Calu3 (cell line): ENCODE results near the gene ABHD8. TPM values are rescaled to one million over a fixed set of nuclear protein-coding genes. Genes with fewer than 3 reads are reported as not detected.
"Not testable (repeated sequence)": the region's sequence is repeated elsewhere in the genome, so short reads cannot be mapped to it uniquely, and the experiment has no call there.

ENCODE experiments used
- BruUV-seq: library from RNA; stranded (reverse); fragments of 400-500 nt; replicated peaks from 2 replicates; lab custom pipeline; 2021; lab: Mats Ljungman, UMichigan
- CTCF ChIA-PET: fragments of 300-600 bp; sonication (Branson Sonifier 250); formaldehyde crosslinking; loops from one replicate; lab custom pipeline; 2022; ENCODE audit warnings: antibody characterized with exemption; lab: Charles Lee
- DNase-seq: peaks from one replicate; pipeline ENCODE4 v3.0.0; 2022
- H3K27ac Mint-ChIP-seq: one replicate; pipeline ENCODE4 v1.8.0; 2022; ENCODE audit warnings: mixed read lengths; ENCODE audit not compliant: unreplicated experiment
- H3K27me3 Mint-ChIP-seq: one replicate; pipeline ENCODE4 v1.8.0; 2022; ENCODE audit warnings: mixed read lengths; ENCODE audit not compliant: unreplicated experiment
- H3K36me3 Mint-ChIP-seq: one replicate; pipeline ENCODE4 v1.8.0; 2022; ENCODE audit warnings: mild to moderate bottlenecking, moderate library complexity, mixed read lengths; ENCODE audit not compliant: insufficient read depth, unreplicated experiment
- H3K4me1 Mint-ChIP-seq: one replicate; pipeline ENCODE4 v1.8.0; 2022; ENCODE audit warnings: mild to moderate bottlenecking, low read depth, mixed read lengths; ENCODE audit not compliant: unreplicated experiment
- H3K4me3 Mint-ChIP-seq: one replicate; pipeline ENCODE4 v1.8.0; 2022; ENCODE audit warnings: mild to moderate bottlenecking, low read depth, moderate library complexity, mixed read lengths; ENCODE audit not compliant: unreplicated experiment
- H3K9me3 Mint-ChIP-seq: one replicate; pipeline ENCODE4 v1.8.0; 2022; ENCODE audit warnings: low read depth, mixed read lengths; ENCODE audit not compliant: unreplicated experiment
- intact Hi-C: fragments of 100-400 bp; cut with micrococcal nuclease; formaldehyde crosslinking; loops from one replicate; pipeline ENCODE4 v1.10.0; 2022; ENCODE audit not compliant: unreplicated experiment
- total RNA-seq: library from RNA; stranded (reverse); gene quantifications from 2 replicates; pipeline ENCODE4 v1.2.3, GENCODE V29; 2022
- TF ChIP-seq, protein P1 (sequence below): fragments of 200-600 bp; IDR thresholded peaks from one replicate; pipeline ENCODE4 v1.8.0; 2022; ENCODE audit warnings: antibody characterized with exemption; ENCODE audit not compliant: unreplicated experiment

Gene ABHD8
- total RNA-seq, 1 experiment from 2014 or later, result 6.0 TPM

DNA sequence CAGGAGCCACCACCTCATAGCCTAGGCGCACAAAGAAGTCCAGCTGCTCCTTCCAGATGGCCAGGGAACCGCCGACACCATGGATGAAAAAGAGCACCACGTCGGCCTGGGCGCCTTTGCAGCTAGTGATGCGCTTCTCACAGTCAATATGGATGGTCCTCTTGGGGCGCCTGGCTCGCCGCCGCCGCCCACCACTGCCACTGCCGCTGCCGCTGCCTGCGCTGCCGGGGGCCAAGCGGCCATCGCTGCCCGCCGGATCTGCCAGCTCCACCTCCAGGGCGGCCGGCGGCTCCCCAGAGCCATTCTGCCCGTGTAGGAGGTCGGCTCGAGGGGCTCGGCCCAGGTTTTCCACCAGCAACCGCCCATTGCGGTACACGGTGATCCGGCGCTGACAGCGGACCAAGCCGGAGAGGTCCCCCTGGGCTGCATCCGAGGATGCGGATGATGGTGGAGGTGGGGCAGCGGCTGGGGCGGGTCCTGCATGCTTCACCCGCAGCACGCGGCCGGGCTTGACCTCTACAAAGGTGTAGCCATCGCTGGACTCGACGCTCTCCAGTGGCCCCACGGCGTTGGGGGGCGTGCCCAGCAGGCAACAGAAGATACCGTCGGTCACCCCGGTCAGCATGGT lies 2.1 kb downstream of the ABHD8 start:
- BruUV-seq, result no TSS peak
- intact Hi-C loops, result no loop called here
- no peaks in the 10 kb centered on the region for H3K27me3 Mint-ChIP-seq
- no peak for DNase-seq
- TF ChIP-seq, protein P1, sequence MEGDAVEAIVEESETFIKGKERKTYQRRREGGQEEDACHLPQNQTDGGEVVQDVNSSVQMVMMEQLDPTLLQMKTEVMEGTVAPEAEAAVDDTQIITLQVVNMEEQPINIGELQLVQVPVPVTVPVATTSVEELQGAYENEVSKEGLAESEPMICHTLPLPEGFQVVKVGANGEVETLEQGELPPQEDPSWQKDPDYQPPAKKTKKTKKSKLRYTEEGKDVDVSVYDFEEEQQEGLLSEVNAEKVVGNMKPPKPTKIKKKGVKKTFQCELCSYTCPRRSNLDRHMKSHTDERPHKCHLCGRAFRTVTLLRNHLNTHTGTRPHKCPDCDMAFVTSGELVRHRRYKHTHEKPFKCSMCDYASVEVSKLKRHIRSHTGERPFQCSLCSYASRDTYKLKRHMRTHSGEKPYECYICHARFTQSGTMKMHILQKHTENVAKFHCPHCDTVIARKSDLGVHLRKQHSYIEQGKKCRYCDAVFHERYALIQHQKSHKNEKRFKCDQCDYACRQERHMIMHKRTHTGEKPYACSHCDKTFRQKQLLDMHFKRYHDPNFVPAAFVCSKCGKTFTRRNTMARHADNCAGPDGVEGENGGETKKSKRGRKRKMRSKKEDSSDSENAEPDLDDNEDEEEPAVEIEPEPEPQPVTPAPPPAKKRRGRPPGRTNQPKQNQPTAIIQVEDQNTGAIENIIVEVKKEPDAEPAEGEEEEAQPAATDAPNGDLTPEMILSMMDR, result no peak
- peaks cover 24% of the 10 kb centered on the region for H3K36me3 Mint-ChIP-seq
- CTCF ChIA-PET, result no interaction called here
- no peak overlapping the region for H3K27ac Mint-ChIP-seq
- peaks cover 9% of the 10 kb centered on the region for H3K4me1 Mint-ChIP-seq
- no peak overlapping the region for H3K4me3 Mint-ChIP-seq
- no peaks in the 10 kb centered on the region for H3K9me3 Mint-ChIP-seq

DNA sequence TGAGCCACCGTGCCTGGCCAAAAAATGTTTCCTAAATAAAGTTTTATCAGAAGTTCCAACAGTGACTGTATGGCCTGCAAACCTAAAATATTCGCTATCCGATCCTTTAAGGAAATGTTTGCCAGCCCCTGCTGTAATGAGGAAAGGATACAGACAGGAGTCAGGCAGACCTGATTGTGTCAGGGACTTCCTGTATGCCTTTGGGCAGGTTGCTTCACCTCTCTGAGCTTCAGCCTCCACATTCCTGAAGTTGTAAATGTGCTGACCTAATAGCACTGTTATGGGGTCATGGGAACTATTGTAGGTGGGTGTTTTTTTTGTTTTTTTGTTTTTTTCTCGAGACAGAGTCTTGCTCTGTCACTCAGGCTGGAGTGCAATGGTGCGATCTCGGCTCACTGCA lies 6.2 kb downstream of the ABHD8 start:
- Mint-ChIP-seq H3K27ac (no peak overlapping the region), H3K9me3 (no peaks in the 10 kb centered on the region), H3K4me1 (no peaks in the 10 kb centered on the region), H3K27me3 (no peaks in the 10 kb centered on the region), H3K36me3 (peaks cover 11% of the 10 kb centered on the region), H3K4me3 (no peak overlapping the region)
- CTCF ChIA-PET, result interaction anchor here (0.6 kb wide), 1 partner anchor 189 kb away, joined by 3 read pairs; no protein-coding TSS in a partner anchor
- DNase-seq, result no peak
- TF ChIP-seq, protein P1, result no peak
- intact Hi-C loops, result no loop called here
- BruUV-seq, result no TSS peak

DNA sequence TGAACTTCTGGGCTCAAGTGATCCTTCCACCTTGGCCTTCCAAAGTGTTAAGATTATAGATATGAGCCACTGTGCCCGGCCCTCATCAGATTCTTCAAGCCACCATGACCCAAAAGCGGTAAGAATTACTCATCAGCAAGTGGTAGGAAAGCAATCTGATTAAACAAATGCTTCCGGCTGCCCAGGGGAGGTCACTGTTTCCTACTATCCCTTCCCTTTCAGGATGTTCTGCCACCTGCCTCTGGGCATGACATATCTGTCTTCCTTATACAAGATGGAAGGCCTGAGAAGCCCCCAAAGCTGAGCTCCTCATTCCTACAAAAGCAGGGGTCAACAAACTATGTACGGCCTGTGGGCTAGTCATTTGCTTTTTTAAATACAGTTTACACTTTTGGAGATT lies 7.0 kb downstream of the ABHD8 start:
- DNase-seq, result peak; percentile 27
- BruUV-seq, result no TSS peak
- Mint-ChIP-seq H3K9me3 (no peaks in the 10 kb centered on the region), H3K27me3 (no peaks in the 10 kb centered on the region), H3K4me3 (no peak overlapping the region), H3K36me3 (peaks cover 11% of the 10 kb centered on the region), H3K27ac (no peak overlapping the region), H3K4me1 (no peaks in the 10 kb centered on the region)
- intact Hi-C loops, result no loop called here
- CTCF ChIA-PET, result no interaction called here
- TF ChIP-seq, protein P1, result no peak

DNA sequence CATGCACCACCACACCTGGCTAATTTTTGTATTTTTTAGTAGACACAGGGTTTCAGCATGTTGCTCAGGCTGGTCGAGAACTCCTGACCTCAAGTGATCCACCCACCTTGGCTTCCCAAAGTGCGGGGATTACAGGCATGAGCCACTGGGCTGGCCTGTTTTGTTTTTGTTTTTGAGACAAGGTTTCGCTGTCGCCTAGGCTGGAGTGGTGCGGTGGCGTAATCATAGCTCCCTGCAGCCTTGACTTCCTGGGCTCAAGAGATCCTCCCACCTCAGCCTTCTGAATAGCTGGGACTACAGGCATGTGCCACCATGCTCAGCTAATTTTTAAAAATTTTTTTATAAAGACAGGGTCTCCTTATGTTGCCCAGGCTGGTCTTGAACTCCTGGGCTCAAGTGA lies 7.7 kb downstream of the ABHD8 start:
- intact Hi-C loops, DNase-seq, H3K27ac Mint-ChIP-seq, BruUV-seq, H3K4me3 Mint-ChIP-seq, H3K27me3 Mint-ChIP-seq, H3K4me1 Mint-ChIP-seq, CTCF ChIA-PET, H3K9me3 Mint-ChIP-seq: not testable (repeated sequence)
- peaks cover 11% of the 10 kb centered on the region for H3K36me3 Mint-ChIP-seq
